MM.1S (cell line): Measurements from ENCODE around the gene GSC2.

Experiments
- DNase-seq: peaks from one replicate; pipeline ENCODE4 v3.0.0-alpha.2; 2015
- H2AFZ ChIP-seq: fragments of 300-600 bp; sonication (generic); 2 replicates; pipeline ENCODE4 v1.6.0; 2016; ENCODE audit warnings: antibody characterized with exemption, low read length
- H3F3A ChIP-seq: fragments of 300-600 bp; sonication (generic); 2 replicates; pipeline ENCODE4 v1.6.1; 2016; ENCODE audit warnings: mild to moderate bottlenecking, antibody characterized with exemption, low read length, moderate library complexity, mixed read lengths; ENCODE audit not compliant: insufficient read depth
- H3K27ac ChIP-seq: fragments of 300-600 bp; sonication (generic); 2 replicates; pipeline ENCODE4 v1.5.1; 2016; ENCODE audit warnings: mild to moderate bottlenecking, low read length
- H3K27me3 ChIP-seq: fragments of 300-600 bp; sonication (generic); replicated peaks from 2 replicates; pipeline ENCODE4 v1.6.0; 2016; ENCODE audit warnings: low read length; ENCODE audit not compliant: insufficient read depth
- H3K36me3 ChIP-seq: fragments of 300-600 bp; sonication (generic); replicated peaks from 2 replicates; pipeline ENCODE4 v1.6.1; 2016; ENCODE audit warnings: mild to moderate bottlenecking, low read length, mixed read lengths; ENCODE audit not compliant: insufficient read depth
- H3K4me1 ChIP-seq: fragments of 300-600 bp; sonication (generic); 2 replicates; pipeline ENCODE4 v1.6.1; 2016; ENCODE audit warnings: low read length, mixed read lengths
- H3K4me2 ChIP-seq: fragments of 300-600 bp; sonication (generic); 2 replicates; pipeline ENCODE4 v1.6.0; 2016; ENCODE audit warnings: low read depth, low read length
- H3K4me3 ChIP-seq: fragments of 300-600 bp; sonication (generic); 2 replicates; pipeline ENCODE4 v1.5.1; 2016; ENCODE audit warnings: low read length, mixed read lengths
- H3K79me2 ChIP-seq: fragments of 300-600 bp; sonication (generic); 2 replicates; pipeline ENCODE4 v1.6.1; 2016; ENCODE audit warnings: mixed run types, low read length, mixed read lengths
- H3K9ac ChIP-seq: fragments of 300-600 bp; sonication (generic); 2 replicates; pipeline ENCODE4 v1.6.1; 2016; ENCODE audit warnings: low read length, mixed read lengths
- H3K9me2 ChIP-seq: fragments of 300-600 bp; sonication (generic); replicated peaks from 2 replicates; pipeline ENCODE4 v1.6.1; 2016; ENCODE audit warnings: mild to moderate bottlenecking, low read length, mixed read lengths; ENCODE audit not compliant: insufficient read depth
- H3K9me3 ChIP-seq: fragments of 300-600 bp; sonication (generic); replicated peaks from 2 replicates; pipeline ENCODE4 v1.6.1; 2016; ENCODE audit warnings: mild to moderate bottlenecking, low read length, mixed read lengths; ENCODE audit not compliant: insufficient read depth
- H4K20me1 ChIP-seq: fragments of 300-600 bp; sonication (generic); 2 replicates; pipeline ENCODE4 v1.6.1; 2016; ENCODE audit warnings: mild to moderate bottlenecking, low read length, moderate library complexity, mixed read lengths; ENCODE audit not compliant: insufficient read depth
- CTCF ChIP-seq: fragments of 300-600 bp; sonication (generic); IDR thresholded peaks from 2 replicates; pipeline ENCODE4 v1.5.1; 2016; ENCODE audit warnings: antibody characterized with exemption, low read length, mixed read lengths
- EZH2 ChIP-seq: fragments of 300-600 bp; sonication (generic); optimal IDR thresholded peaks from 2 replicates; pipeline ENCODE3; 2017; ENCODE audit warnings: low read depth, mild to moderate bottlenecking, antibody characterized with exemption, low read length, mixed read lengths
- EZH2phosphoT487 ChIP-seq: fragments of 300-600 bp; sonication (generic); IDR thresholded peaks from 2 replicates; pipeline ENCODE4 v1.6.1; 2018; ENCODE audit warnings: antibody characterized with exemption, low read length

GSC2 gene

GRCh38 chr22:19149991-19150390, at the start of gene GSC2:
TSS of gene GSC2 (minus strand) at chr22:19150292. CDS start at chr22:19150283, 9 bp downstream.
- no peak within 1 kb of the TSS for H3K9ac ChIP-seq

GRCh38 chr22:19199479-19199878, 49.4 kb upstream of the GSC2 start:
- no peaks in the 10 kb centered on the region for H3K36me3 ChIP-seq
- H3K4me2 ChIP-seq, result no peak overlapping the region
- no peak for TF ChIP-seq CTCF
- no peak for TF ChIP-seq EZH2
- no peak for TF ChIP-seq EZH2phosphoT487
- H3K27me3 ChIP-seq, result peaks cover 6% of the 10 kb centered on the region; the same call in 1 of the 2 replicates
- no peak for DNase-seq
- H3K4me1 ChIP-seq, result no peaks in the 10 kb centered on the region
- H3F3A ChIP-seq, result no peaks in the 10 kb centered on the region
- H3K9ac ChIP-seq, result no peak overlapping the region
- H3K4me3 ChIP-seq, result no peak overlapping the region
- H3K9me2 ChIP-seq, result no peaks in the 10 kb centered on the region
- H3K27ac ChIP-seq, result no peak overlapping the region
- no peak overlapping the region for H2AFZ ChIP-seq
- H4K20me1 ChIP-seq, result no peaks in the 10 kb centered on the region
- H3K79me2 ChIP-seq, result no peaks in the 10 kb centered on the region
- no peaks in the 10 kb centered on the region for H3K9me3 ChIP-seq

More at GRCh38 chr22:19149991-19150390, at the start of gene GSC2:
- H3K9me3 ChIP-seq, result no peaks in the 10 kb centered on the region
- no peaks in the 10 kb centered on the region for H3F3A ChIP-seq
- H3K27ac ChIP-seq, result no peak within 1 kb of the TSS
- H3K9me2 ChIP-seq, result no peaks in the 10 kb centered on the region
- H3K4me1 ChIP-seq, result no peaks in the 10 kb centered on the region
- no peak within 1 kb of the TSS for H2AFZ ChIP-seq
- H4K20me1 ChIP-seq, result no peaks in the 10 kb centered on the region
- no peak within 1 kb of the TSS for H3K4me3 ChIP-seq
- H3K4me2 ChIP-seq, result no peak within 1 kb of the TSS
- H3K27me3 ChIP-seq, result peaks cover 55% of the 10 kb centered on the region
- TF ChIP-seq EZH2phosphoT487, result no peak
- TF ChIP-seq EZH2, result no peak
- TF ChIP-seq CTCF, result no peak
- H3K36me3 ChIP-seq, result no peaks in the 10 kb centered on the region
- no peak for DNase-seq
- no peaks in the 10 kb centered on the region for H3K79me2 ChIP-seq

- H4K20me1 ChIP-seq, result no peaks in the 10 kb centered on the region
- no peaks in the 10 kb centered on the region for H3K36me3 ChIP-seq
- H3K27me3 ChIP-seq, result no peaks in the 10 kb centered on the region
- no peak overlapping the region for H2AFZ ChIP-seq
- DNase-seq, result no peak
- TF ChIP-seq CTCF, result no peak
- TF ChIP-seq EZH2, result no peak
- TF ChIP-seq EZH2phosphoT487, result no peak
- H3K4me3 ChIP-seq, result no peak overlapping the region
- no peak overlapping the region for H3K4me2 ChIP-seq
- H3K27ac ChIP-seq, result no peak overlapping the region
- no peaks in the 10 kb centered on the region for H3K79me2 ChIP-seq
- no peaks in the 10 kb centered on the region for H3K9me2 ChIP-seq
- H3K9me3 ChIP-seq, result no peaks in the 10 kb centered on the region
- no peak overlapping the region for H3K9ac ChIP-seq
- H3F3A ChIP-seq, result no peaks in the 10 kb centered on the region
- H3K4me1 ChIP-seq, result no peaks in the 10 kb centered on the region
These were observed 48.1 kb upstream of the GSC2 start for GRCh38 chr22:19197997-19198865.
